SKM-1 (cell line): ENCODE data around the gene WNT7B.

Experiments used
- DNase-seq: peaks from one replicate; lab custom pipeline; 2025; ENCODE audit not compliant: unreplicated experiment; lab: John Stamatoyannopoulos, UW

Gene WNT7B

GRCh38 chr22:45997077-45997776, 20.3 kb upstream of the WNT7B start:
- DNase-seq = peak; percentile 58

- DNase-seq = peak; percentile 64
Measured at GRCh38 chr22:45996241-45997076, 19.5 kb upstream of the WNT7B start.

GRCh38 chr22:45995405-45996101, 18.6 kb upstream of the WNT7B start:
- no peak for DNase-seq

GRCh38 chr22:45994491-45995404, 17.8 kb upstream of the WNT7B start:
- DNase-seq = peak; percentile 36

- DNase-seq = no peak
Measured at GRCh38 chr22:45993841-45994240, 16.9 kb upstream of the WNT7B start.

GRCh38 chr22:45993143-45993692, 16.3 kb upstream of the WNT7B start:
- no peak for DNase-seq

GRCh38 chr22:45992737-45993136, 15.8 kb upstream of the WNT7B start:
- no peak for DNase-seq

GRCh38 chr22:45991098-45991497, 14.1 kb upstream of the WNT7B start:
- DNase-seq = no peak

GRCh38 chr22:45987136-45987861, 10.3 kb upstream of the WNT7B start:
- DNase-seq = no peak

- DNase-seq = no peak
Measured at GRCh38 chr22:45984316-45984916, 7.5 kb upstream of the WNT7B start.

GRCh38 chr22:45983797-45984196, 6.8 kb upstream of the WNT7B start:
- DNase-seq = no peak

- DNase-seq = no peak
Measured at GRCh38 chr22:45980761-45981160, 3.8 kb upstream of the WNT7B start.

GRCh38 chr22:45980268-45980570, 3.3 kb upstream of the WNT7B start:
- DNase-seq = no peak

- DNase-seq = no peak
Measured at GRCh38 chr22:45978275-45978713, 1.3 kb upstream of the WNT7B start.

- DNase-seq = no peak
Measured at GRCh38 chr22:45977551-45978274, 751 bp upstream of the WNT7B start.

- no peak for DNase-seq
Measured at GRCh38 chr22:45976254-45977002, 534 bp downstream of the WNT7B start.

GRCh38 chr22:45975164-45976161, 1.5 kb downstream of the WNT7B start:
- no peak for DNase-seq
